ENCODE measurements around the gene FARP1.

FARP1 gene

GRCh38 chr13:98223741-98224140, 80.8 kb downstream of the FARP1 start:
- Histone ChIP-seq H4K20me1 (ENCODE audit: low read depth, low read length) (no peaks in the 10 kb centered on the region), H3K27ac (ENCODE audit: low read depth, low read length) (no peak overlapping the region), H2AFZ (ENCODE audit: low read depth, low read length, severe bottlenecking) (no peak overlapping the region), H3K4me3 (ENCODE audit: insufficient read depth, low read length, poor library complexity, severe bottlenecking) (no peak overlapping the region), H3K27me3 (ENCODE audit: low read length) (no peaks in the 10 kb centered on the region), H3K9me2 (replicated peaks; ENCODE audit: insufficient read depth, low read length) (no peaks in the 10 kb centered on the region), H3K4me2 (ENCODE audit: low read depth, low read length, poor library complexity, severe bottlenecking) (no peak overlapping the region), H3K79me2 (ENCODE audit: insufficient read depth, low read length) (no peaks in the 10 kb centered on the region), H3K36me3 (ENCODE audit: low read length) (no peaks in the 10 kb centered on the region), H3F3A (ENCODE audit: insufficient read depth) (no peaks in the 10 kb centered on the region), H3K9me3 (ENCODE audit: insufficient read depth, low read length) (no peaks in the 10 kb centered on the region), H3K9ac (ENCODE audit: low read length) (no peak overlapping the region)
- TF ChIP-seq CTCF (IDR thresholded peaks at IDR 0.05; ENCODE audit: insufficient read depth, low read length, poor library complexity, severe bottlenecking) (no peak), EZH2phosphoT487 (conservative IDR thresholded peaks at IDR 0.05; ENCODE audit: low read length) (no peak)

GRCh38 chr13:98224557-98224956, 81.7 kb downstream of the FARP1 start:
- Histone ChIP-seq H3K9ac (ENCODE audit: low read length) (no peak overlapping the region), H3K9me2 (replicated peaks; ENCODE audit: insufficient read depth, low read length) (no peaks in the 10 kb centered on the region), H3K27me3 (ENCODE audit: low read length) (no peaks in the 10 kb centered on the region), H3K27ac (ENCODE audit: low read depth, low read length) (no peak overlapping the region), H3F3A (ENCODE audit: insufficient read depth) (no peaks in the 10 kb centered on the region), H2AFZ (ENCODE audit: low read depth, low read length, severe bottlenecking) (no peak overlapping the region), H3K4me3 (ENCODE audit: insufficient read depth, low read length, poor library complexity, severe bottlenecking) (no peak overlapping the region), H3K4me2 (ENCODE audit: low read depth, low read length, poor library complexity, severe bottlenecking) (no peak overlapping the region), H3K36me3 (ENCODE audit: low read length) (no peaks in the 10 kb centered on the region), H3K9me3 (ENCODE audit: insufficient read depth, low read length) (no peaks in the 10 kb centered on the region), H4K20me1 (ENCODE audit: low read depth, low read length) (no peaks in the 10 kb centered on the region), H3K79me2 (ENCODE audit: insufficient read depth, low read length) (no peaks in the 10 kb centered on the region)
- TF ChIP-seq EZH2phosphoT487 (conservative IDR thresholded peaks at IDR 0.05; ENCODE audit: low read length) (no peak), CTCF (IDR thresholded peaks at IDR 0.05; ENCODE audit: insufficient read depth, low read length, poor library complexity, severe bottlenecking) (no peak)

GRCh38 chr13:98225036-98225940, 82.4 kb downstream of the FARP1 start:
- H4K20me1 ChIP-seq (ENCODE audit: low read depth, low read length), result no peaks in the 10 kb centered on the region
- no peaks in the 10 kb centered on the region for H3K27me3 ChIP-seq (ENCODE audit: low read length)
- H3K79me2 ChIP-seq (ENCODE audit: insufficient read depth, low read length), result no peaks in the 10 kb centered on the region
- no peak overlapping the region for H3K4me2 ChIP-seq (ENCODE audit: low read depth, low read length, poor library complexity, severe bottlenecking)
- no peaks in the 10 kb centered on the region for H3K9me3 ChIP-seq (ENCODE audit: insufficient read depth, low read length)
- H3F3A ChIP-seq (ENCODE audit: insufficient read depth), result no peaks in the 10 kb centered on the region
- H3K4me3 ChIP-seq (ENCODE audit: insufficient read depth, low read length, poor library complexity, severe bottlenecking), result no peak overlapping the region
- H3K36me3 ChIP-seq (ENCODE audit: low read length), result no peaks in the 10 kb centered on the region
- H3K27ac ChIP-seq (ENCODE audit: low read depth, low read length), result no peak overlapping the region
- no peak overlapping the region for H2AFZ ChIP-seq (ENCODE audit: low read depth, low read length, severe bottlenecking)
- TF ChIP-seq EZH2phosphoT487 (conservative IDR thresholded peaks at IDR 0.05; ENCODE audit: low read length), result no peak
- no peak for TF ChIP-seq CTCF (IDR thresholded peaks at IDR 0.05; ENCODE audit: insufficient read depth, low read length, poor library complexity, severe bottlenecking)
- no peak overlapping the region for H3K9ac ChIP-seq (ENCODE audit: low read length)
- no peaks in the 10 kb centered on the region for H3K9me2 ChIP-seq (replicated peaks; ENCODE audit: insufficient read depth, low read length)

Data from SU-DHL-6 (cell line).